Measurements from ENCODE around the gene DYNLT1. TPM values are rescaled to one million over a fixed set of nuclear protein-coding genes. Genes with fewer than 3 reads are reported as not detected.

The DYNLT1 gene
- total and polyA plus RNA-seq, 9 of the 15 experiments (the other 6 are each of a cell fraction or from before 2014, with no cell fraction given): 42.2 to 583 (median 127) TPM

GRCh38 chr6:158605266-158605878 lies 39.2 kb downstream of the DYNLT1 start (continued):
- TF ChIP-seq HBP1 (CRISPR knock-in tag; IDR thresholded peaks at IDR 0.05): no peak
- TF ChIP-seq GABPB1 (CRISPR knock-in tag; IDR thresholded peaks at IDR 0.05): no peak
- no peak for TF ChIP-seq KLF1 (tag; IDR thresholded peaks at IDR 0.05)
- peak; percentile 64 for TF ChIP-seq SMC3 (conservative IDR thresholded peaks at IDR 0.05; ENCODE audit: insufficient read depth, low read depth, low read length)
- TF ChIP-seq ELF4 (CRISPR knock-in tag; IDR thresholded peaks at IDR 0.05): no peak
- TF ChIP-seq REST (IDR thresholded peaks at IDR 0.05; ENCODE audit: borderline replicate concordance): peak; percentile 65
- no peak for TF ChIP-seq REST (CRISPR knock-in tag; IDR thresholded peaks at IDR 0.05; ENCODE audit: low read depth)
- TF ChIP-seq POLR2G (IDR thresholded peaks at IDR 0.05; ENCODE audit: low read depth, low read length): no peak
- TF ChIP-seq SRSF9 (IDR thresholded peaks at IDR 0.05; ENCODE audit: borderline replicate concordance, low read depth, low read length): no peak
- TF ChIP-seq MYC (IDR thresholded peaks at IDR 0.05; ENCODE audit: low read depth, low read length): peak; percentile 50; the same call in 1 of the 2 replicates
- no peak for TF ChIP-seq MYC (CRISPR knock-in tag; IDR thresholded peaks at IDR 0.05; ENCODE audit: borderline replicate concordance, low read depth)
- TF ChIP-seq PRDM10 (IDR thresholded peaks at IDR 0.05; ENCODE audit: partially characterized antibody): no peak
